NCI-H748 (cell line): ENCODE measurements around the gene KLHL25.

ENCODE experiments used
- DNase-seq: peaks from one replicate; lab custom pipeline; 2025; ENCODE audit not compliant: unreplicated experiment; lab: John Stamatoyannopoulos, UW

KLHL25 gene

GRCh38 chr15:85762039-85762755, 32.5 kb downstream of the KLHL25 start:
- DNase-seq, result no peak

- DNase-seq, result no peak
Observed at GRCh38 chr15:85761635-85762034, 33.1 kb downstream of the KLHL25 start.

GRCh38 chr15:85760531-85761371, 34.0 kb downstream of the KLHL25 start:
- no peak for DNase-seq

DNA sequence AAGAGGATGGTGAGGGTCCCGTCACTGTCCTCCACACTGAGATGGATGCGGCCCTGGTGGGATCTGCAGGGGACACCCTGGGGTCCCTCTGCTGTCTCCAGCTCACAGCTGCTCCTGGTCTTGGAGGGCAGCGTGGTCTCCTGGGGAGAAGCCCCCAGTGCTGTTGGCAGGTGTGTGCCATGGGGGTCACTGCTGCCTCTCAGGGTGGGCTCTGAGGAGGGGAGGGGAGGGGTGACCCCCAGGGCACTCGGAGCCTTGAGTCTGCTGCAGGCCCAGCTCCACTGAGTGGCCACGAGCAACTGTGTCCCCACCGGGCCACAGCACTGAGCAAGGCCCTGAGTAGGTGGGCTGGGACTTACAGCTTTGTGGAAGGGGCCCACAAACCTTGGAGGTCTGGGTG, 34.7 kb downstream of the KLHL25 start:
- no peak for DNase-seq

DNA sequence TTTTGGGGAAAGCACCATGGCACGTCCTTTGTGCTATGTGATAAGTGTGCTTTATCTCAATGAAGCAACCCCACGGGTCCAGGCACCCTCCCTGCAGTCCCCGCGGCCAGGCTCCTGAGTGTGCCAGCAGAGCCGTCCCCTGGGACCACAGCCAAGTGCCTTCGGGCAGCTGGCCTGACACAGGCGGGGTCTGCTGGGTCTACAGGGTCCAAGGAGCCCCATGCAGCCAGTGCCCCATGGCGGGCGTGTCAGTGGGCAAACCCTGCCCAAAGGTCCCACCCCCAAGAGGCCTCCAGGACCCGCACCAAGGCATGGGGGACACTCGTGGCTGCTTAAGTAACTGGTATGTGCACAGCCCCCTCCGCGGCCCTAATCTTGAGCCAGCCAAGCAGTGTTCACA, 35.3 kb downstream of the KLHL25 start:
- DNase-seq, result no peak

DNA sequence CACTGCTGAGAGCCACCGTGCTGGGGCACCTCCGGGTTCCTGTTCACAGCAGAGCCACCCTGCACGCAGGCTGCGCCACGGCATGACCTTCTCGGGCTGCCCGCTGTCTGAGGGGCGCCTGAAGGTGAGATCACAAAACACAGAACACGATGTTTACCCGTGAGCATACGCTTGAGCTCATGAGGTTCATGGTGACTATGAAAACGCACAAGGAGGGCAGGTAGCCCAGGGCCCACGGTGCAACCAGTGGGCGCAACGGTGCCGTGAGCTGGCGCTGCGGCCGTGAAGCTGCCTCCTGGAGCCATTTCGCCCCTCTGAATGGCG, 36.1 kb downstream of the KLHL25 start:
- DNase-seq, result no peak

DNA sequence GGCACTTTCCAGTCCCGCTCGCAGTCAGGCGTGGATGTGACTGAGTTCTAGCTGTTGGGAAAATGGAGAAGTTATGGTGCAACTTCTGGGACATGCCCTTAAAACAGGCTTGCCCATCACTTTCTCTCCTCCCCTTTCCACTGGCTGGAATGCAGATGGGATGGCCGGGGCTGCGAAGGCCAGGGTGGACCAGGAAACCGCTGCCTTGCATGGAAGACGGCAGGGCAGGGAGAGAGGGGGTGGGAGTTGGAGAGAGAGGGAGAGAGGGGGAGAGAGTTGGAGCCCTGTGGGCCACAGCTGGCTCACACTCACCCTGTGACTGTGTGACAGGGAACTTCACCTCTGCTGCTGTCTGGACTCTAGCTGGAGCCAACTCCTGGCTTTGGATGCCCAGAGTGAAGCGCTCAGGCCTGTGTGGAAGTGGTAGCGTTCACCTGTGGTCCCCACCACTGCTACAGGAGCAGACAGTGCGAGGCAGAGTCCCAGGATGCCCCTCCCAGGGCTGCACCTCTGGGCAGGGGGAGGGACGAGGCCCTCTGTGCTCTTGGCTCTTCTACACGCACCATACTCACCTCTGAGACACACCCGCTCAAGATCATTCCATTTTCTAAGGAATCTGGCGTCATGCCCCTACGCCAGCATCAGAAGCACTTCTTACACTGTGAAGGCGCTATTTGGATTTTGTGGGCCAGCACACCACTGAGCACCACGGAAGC, 36.6 kb downstream of the KLHL25 start:
- DNase-seq, result no peak

DNA sequence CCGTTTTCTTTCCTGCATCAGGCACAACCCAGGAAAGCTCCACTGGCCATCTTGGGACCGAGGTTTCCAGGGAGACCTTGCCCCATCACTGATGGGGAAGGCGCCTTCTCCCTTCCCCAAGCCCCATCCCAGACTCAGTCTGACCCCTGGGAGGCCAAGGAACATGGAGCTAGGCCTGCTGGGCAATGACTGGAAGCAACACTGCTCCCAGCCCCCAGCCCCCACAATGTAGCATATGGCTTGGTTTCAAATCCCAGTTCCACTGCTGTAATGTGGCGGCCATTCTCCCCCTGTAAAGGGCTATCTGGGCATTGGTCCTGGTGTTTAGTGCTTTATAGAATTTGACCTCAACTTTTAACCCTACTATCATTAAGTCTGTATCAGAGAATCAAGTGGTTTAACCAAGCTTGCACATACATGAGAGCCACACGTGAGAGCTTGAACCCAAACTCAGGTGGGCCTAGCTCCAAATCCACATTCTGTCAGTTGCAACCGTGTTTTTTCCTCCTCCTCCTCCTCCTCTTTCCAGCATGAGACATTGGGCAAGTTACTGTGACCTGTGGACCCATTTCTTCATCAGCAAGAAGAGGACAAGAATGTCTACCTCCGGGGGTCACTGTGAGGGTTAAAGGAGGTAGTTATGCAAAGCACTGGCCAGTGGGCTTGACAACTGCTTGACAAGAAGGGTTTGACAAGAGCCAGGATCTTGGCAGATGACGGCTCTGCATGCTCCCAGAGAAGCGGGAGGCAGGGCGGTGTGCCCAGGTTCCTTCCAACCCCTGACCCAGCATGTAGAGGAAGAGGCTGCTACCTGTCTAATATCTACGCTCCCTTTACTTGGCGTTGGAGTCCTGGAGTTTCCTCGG, 37.4 kb downstream of the KLHL25 start:
- no peak for DNase-seq

DNA sequence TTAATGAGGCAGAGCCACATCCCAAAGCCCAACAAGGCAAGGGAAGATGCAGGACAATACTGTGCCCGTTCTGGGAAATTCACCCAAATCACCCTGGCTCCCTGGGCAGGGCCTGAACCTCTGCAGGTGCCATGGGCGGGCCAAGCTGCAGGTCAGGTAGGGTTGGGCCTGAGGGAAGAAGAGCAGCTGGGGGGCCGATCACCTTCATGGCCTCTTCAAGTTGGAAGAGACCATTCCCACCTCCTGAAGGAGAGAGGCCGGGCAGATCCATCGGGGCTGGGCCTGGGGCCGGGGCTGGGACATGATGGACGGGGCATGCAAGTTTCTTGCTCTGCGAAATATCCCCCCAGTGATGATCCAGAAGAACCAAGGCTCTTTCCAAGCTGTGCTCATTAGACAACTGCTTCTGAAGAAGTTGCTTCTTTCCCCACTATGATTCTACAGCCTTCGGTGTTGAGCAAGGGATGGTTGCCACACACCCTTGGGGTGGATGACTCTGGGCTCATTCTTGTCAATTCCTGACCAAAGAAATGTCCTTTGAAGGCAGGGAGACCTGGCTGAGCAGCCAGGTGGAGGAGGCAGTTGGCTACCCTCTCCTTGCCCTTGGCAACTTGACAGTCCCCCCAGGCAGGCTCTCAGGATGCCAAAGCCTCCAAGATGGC, 38.2 kb downstream of the KLHL25 start:
- DNase-seq, result no peak

- DNase-seq, result no peak
Observed at GRCh38 chr15:85755942-85756341, 38.8 kb downstream of the KLHL25 start.

DNA sequence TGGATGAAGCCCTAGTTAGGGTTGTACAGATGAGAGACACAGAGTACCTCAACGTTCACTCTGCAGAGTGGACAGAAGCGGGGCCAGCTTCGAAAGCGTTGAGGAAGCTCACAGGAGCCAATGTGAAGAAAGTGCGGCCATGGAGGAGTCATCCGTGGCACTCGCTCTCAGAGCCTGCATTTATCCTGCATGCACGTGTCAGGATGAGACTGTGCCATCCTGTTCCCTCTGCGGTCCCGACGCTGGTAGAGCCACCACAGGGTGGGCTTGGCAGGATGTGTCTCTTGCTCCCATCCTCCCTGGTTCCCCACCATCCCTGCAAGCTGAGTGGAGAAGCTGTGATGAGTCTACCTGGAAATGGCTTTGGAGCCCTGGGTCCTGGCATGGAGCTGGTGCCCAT, 39.3 kb downstream of the KLHL25 start:
- DNase-seq, result no peak

DNA sequence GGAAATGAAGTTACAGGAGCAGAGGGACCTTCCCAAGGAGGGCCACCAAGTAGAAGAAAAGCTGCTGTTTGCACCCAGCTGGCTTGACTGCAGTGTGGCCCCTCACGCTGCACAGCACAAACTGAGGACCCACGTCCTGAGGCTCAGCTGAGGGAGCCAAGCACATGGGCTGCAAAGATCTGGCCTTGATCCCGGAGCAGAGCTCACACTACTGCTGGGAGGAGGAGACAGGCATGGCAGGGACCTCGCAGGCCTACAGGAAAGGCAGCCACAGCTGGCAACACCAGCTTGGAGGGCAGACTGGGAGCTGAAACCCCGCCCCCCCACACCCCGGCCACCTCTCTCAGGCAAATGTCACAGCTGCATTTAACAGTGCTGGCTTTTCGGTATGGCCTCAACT, 39.7 kb downstream of the KLHL25 start:
- no peak for DNase-seq

DNA sequence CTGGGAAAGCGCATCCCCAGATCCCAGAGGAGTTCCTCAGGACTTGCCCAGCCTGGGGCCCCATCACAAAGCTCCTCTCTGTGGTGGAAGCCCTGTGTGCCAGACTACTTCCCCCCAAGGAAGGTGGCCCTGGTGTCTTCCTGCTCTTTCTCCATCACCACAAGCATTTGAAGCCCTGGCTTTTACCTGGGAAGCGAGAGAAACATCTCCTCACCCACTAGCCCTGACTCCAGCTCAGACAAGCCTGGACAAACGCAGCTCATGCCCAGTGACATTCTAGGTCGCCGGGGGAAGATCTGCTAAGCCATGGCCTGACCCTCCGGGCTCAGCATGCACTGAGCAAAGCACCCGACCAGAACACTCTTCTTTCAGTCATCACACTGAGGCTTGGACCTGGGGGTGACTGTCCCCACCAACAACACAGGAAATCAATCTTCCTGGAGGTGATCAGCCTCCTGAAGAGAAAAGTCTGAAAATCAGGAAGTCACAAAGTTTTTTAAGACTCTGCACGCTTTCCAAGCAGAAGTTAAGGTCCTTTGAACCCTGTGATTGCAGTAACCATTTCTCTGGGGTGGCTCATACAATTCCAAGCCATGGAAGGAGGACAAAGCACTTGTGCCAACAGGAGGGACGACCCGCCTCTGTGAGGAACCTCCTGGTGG, 40.8 kb downstream of the KLHL25 start:
- DNase-seq, result no peak

DNA sequence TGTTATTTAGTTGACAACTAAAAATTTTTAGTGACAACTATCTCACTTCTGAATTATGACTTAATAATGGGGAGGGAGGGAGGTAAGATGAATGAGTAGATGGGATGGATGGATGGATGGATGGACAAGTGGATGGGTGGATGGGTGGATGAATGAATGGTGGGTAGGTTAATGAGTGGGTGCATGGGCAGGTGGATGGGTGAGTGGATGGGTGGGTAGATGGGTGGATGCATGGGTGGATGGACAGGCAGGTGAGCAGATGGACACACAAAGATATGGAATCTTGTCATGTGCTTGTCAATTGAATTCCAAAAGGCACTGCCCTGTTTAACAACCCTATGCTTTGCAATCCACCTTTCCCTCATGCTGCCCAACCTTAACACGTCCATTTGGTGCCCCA, 41.5 kb downstream of the KLHL25 start:
- no peak for DNase-seq

- no peak for DNase-seq
Observed at GRCh38 chr15:85752491-85752961, 42.2 kb downstream of the KLHL25 start.

- no peak for DNase-seq
Observed at GRCh38 chr15:85752124-85752475, 42.6 kb downstream of the KLHL25 start.

DNA sequence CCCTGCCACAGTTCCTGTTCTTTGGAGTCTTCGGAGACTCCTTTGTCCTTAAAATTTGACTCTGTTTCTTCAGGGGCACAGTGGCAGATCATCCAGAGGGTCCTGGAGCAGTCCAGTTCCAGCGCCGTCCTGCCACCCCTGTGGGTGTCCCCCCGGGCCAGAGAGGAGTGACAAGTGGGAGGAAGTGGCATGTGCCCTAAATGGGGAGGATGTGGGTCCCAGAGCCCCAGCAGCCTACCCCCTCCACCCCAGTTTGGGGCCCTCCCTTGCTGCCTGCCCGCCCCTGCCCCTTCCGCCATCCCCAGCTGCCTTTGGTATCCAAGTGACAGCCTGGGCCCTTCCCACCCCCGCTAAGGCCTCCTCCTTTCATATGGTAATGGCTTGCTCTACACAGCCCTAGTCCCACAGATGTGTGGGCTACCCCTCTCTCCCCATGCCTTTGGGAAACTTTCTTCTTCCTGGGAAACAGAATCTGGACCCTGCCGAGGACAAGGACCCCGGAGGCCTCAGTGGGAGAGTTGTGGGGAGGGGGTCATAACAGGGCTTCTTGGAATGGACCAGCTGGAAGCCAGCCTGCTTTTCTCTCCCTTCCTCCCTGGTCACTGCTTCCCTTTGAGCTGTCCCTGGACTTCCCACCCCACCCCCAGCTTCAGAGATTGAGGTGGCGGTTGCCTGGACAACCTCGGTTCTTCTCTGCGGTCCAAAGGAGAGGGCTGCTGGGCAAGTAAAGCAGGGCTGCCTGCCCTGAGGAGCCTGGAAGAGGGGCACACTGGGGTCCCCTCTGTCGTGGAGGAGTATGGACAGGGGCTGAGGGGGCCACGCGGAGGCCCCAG, 43.2 kb downstream of the KLHL25 start:
- no peak for DNase-seq

DNA sequence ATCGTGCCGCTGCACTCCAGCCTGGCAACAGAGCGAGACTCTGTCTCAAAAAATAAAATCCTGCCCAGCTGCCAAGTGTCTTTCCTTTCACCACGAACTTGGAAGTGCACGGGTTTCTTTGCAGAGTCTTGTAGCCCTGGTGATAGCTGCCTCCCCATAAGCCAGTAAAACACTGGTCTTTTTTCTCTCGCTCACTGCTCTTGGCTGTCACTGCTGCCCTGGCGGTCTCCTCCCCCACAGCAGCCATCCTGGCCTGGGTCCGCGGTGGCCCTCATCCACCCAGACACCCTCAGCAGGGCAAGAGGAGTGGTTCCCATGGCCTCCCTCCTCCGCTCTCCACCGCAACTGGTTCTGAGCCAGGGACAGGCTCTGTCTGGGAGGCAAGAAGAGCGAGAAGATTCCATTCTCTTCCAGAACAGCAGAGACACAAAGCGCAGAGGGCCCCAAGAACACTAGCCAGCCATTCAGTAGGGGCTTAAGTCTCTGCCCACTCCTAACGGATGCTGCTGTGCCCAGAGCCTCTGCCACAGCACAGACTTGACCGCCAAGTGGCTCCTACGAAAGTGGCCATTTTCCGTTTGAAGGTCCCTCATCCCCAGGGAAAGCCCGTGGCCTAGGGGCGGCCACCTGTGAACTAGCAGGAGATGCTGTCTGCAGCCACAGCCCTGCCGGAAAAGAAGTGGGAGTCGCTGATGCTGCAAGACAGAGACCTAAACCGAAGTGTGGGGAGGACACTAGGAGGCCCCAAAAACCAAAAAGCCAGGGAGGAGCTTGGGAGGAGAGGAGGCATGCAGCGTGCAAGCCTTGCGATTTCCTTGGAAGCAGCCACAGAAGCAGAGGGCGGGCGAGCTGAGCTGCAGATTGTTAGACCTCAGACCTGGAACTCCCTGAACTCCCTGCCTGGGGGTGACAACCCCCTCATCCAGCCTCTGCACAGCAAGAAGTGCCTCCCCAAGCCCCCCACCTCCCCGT, 44.1 kb downstream of the KLHL25 start:
- DNase-seq, result no peak
